K562 (cell line): ENCODE results near the gene MLH3.

ENCODE experiments used
- CREM ChIP-seq: IDR thresholded peaks from 2 replicates; pipeline ENCODE4 v1.6.1; 2014; ENCODE audit warnings: antibody characterized with exemption, low read depth
- ZNF146 ChIP-seq: IDR thresholded peaks from one replicate; pipeline ENCODE4 v1.6.1; 2018; ENCODE audit warnings: missing compliant biosample characterization; ENCODE audit not compliant: unreplicated experiment

GRCh38 chr14:75046899-75047298 lies 4.4 kb downstream of the MLH3 start:
- TF ChIP-seq CREM, result no peak
- no peak for TF ChIP-seq ZNF146
